CD4-positive, alpha-beta T cell treated with Interleukin-4 for 4 hours (primary cell): ENCODE results near the gene HCN4.

Experiments
- DNase-seq: peaks from one replicate; pipeline ENCODE4 v3.0.0-alpha.2; 2020

Gene HCN4

GRCh38 chr15:73291441-73291840, 77.3 kb downstream of the HCN4 start:
- DNase-seq: no peak

- no peak for DNase-seq
These were observed 81.7 kb downstream of the HCN4 start for GRCh38 chr15:73287019-73287418.

DNA sequence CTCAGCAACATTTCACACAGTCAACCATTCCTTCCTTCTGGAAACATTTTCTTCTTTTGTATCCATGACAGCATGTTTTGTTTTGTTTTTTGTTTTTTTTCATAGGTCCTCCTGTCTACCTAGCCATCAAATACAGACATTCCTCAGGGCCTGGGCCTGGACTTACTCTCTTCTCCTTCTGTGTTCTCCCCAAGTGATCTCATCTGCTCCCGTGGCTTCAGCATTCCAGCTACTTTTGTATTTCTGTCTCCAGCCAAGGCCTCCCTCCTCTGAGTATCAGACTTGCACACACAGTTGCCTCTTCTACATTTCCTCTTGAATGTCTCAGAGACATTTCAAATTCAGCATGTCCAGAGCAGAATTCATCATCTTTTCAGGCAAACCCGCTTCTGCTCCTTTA, 82.4 kb downstream of the HCN4 start:
- DNase-seq: no peak

DNA sequence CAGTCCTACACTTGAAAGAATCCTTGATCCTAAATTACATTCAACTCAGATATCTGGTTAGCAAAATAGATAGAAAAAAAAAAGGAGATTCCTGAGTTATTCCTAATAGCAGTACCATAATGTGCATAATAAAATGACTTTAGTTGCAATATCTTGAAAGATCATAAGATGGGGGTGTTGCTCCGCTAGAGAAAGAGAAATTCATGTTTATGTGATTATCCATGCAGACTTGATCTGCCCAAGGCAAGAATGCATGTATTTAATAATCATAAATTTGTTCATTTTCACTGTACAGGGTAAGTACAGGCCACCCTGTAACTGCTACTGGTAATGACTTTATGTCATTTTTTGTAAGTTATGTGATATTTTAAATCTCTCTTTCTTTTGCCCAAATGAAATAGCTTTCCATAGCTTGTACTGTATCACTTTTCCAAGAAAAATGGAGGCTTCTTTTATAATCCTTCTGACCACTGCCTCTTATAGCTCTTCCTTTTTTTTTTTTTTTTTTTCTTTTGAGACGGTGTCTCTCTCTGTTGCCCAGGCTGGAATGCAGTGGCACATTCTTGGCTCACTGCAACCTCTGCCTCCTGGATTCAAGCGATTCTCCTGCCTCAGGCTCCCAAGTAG, 84.6 kb downstream of the HCN4 start:
- DNase-seq: peak; percentile 7

DNA sequence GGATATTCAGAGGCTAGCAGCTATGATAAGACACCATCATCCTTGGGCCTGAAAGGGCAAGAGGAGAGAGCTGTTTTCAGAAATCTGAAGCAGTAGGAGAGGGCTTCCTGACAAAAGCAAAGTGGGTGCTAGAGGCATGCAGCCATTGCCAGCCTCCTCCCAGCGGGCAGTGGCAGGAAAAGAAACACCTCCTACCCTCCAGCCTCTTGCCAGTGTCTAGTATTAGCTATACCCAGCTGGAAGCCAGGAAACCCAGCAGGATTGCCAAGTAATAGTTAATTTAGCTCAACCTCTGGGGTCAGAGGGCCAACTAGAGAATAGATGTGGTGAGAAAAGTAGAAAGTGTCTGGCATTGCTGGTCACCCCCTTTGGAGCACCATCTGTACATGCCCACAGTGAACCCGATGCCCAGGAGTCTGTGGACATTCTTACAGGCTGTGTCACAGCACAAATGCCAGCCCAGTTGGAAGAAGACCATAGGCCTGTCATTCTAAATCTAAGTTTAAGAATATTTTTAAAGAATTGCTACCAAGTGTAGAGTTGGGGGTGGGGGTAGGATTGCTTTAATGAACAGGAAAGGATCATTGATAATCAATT, 85.3 kb downstream of the HCN4 start:
- no peak for DNase-seq

DNA sequence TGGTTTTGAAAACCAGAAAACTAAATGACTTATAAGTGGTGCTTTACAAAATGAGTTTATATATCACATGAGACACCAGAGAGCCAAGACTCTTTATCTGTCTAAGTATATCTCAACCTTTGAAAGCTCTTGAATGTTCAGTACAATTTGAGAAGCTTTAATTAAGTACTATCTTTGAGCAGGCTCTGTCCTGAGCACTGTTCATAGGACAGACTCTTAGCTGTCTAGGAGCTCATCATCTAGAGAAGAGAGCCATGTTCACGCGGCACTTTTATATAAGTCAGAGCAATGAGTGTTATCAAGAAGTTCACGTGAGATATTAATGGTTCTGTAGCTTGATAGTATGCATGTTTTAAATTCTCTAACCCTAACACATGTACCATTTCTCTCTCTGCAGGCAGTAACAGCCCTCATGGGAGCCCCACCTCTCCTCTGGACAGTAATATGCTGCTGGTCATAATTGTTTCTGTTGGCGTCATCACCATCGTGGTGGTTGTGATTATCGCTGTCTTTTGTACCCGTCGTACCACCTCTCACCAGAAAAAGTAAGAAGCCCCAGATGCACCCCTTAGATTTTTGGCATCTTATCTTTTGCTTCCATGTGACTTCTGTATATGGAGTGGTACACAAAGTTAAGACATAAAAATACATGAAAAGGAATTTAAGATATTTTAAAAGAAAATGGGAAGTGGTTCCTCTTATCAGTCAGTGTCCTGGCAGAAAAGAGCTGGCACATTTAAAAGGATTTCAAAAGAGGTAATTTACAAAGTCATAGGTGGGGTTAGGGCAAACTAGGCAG, 86.0 kb downstream of the HCN4 start:
- DNase-seq: no peak

DNA sequence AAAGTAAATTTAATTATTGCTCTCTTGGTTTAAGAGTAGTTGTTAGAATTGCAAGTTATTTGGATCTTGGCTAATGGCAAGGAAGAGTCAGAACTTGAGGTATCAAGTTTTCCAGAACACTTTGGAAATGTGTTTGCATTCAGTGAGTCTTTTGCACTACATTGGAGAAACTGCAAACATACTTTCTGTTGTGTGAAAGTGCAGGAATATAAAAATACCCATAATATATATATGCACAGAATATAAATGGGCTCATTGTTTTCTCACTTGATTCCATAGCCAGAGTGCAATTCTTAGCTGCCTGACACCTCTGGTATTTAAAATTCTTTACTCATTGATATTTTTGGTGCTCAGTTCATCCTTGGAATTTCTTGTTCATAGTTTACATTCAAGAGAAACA, 92.9 kb downstream of the HCN4 start:
- DNase-seq: no peak

- DNase-seq: peak; percentile 55
These were observed 95.4 kb downstream of the HCN4 start for GRCh38 chr15:73273181-73274002.

DNA sequence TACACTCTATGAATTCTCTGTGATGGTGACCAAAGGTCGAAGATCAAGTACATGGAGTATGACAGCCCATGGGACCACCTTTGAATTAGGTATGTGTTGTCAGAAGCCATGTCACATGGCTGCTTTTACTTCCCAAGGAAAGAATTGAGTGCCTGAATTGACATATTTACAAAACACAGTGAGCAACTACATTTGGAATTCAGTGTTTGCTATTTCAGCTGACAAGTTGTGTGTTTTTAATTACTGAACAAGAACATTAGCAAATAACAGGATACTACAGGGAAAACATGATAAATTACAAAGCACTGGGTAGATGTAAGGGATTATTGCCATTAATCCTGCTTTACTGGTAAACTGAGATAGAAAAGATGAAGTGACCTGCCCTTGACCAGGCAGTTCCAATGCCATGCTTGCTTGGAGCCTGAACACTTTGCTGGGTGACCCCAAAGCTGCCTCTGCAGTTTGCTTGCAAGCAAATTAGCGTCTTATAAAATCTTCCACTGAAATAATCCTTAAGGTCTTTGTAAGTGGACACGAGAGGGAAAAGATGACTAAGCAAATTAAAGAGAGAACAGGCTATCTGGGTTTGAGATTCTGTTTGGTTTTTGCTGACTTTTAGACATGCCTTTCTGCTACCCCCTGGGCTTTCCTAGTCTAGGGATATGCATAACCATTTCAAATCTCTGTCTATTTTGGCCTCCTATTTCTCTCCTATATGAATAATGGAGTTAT, 98.2 kb downstream of the HCN4 start:
- no peak for DNase-seq
